Stimulated activated CD4-positive, alpha-beta T cell treated with anti-CD3 and anti-CD28 coated beads, TNF-alpha, amount 100 ng/mL, for 1 hour (primary cell): ENCODE measurements around the gene ADSS2.

Source experiments
- DNase-seq, 3 donors: peaks; one replicate each; pipeline ENCODE4 v3.0.0-alpha.2; 2020; ENCODE audit warnings: low read depth in 3 of 3, low spot score in 1 of 3

The ADSS2 gene

GRCh38 chr1:244447024-244447423 lies 4.7 kb downstream of the ADSS2 start:
- no peak for DNase-seq

- DNase-seq, result no peak
Observed at GRCh38 chr1:244445320-244446181, 6.2 kb downstream of the ADSS2 start.

- no peak for DNase-seq
Observed at GRCh38 chr1:244444854-244445253, 6.9 kb downstream of the ADSS2 start.

- DNase-seq, result no peak
Observed at GRCh38 chr1:244442850-244443249, 8.9 kb downstream of the ADSS2 start.

GRCh38 chr1:244439391-244440032 lies 12.2 kb downstream of the ADSS2 start:
- DNase-seq, result no peak

- no peak for DNase-seq
Observed at GRCh38 chr1:244437086-244437468, 14.6 kb downstream of the ADSS2 start.

- DNase-seq, result no peak
Observed at GRCh38 chr1:244436336-244437085, 15.2 kb downstream of the ADSS2 start.

- no peak for DNase-seq
Observed at GRCh38 chr1:244435562-244436205, 16.0 kb downstream of the ADSS2 start.

GRCh38 chr1:244431166-244431565 lies 20.5 kb downstream of the ADSS2 start:
- no peak for DNase-seq

- no peak for DNase-seq
Observed at GRCh38 chr1:244429818-244430217, 21.9 kb downstream of the ADSS2 start.

GRCh38 chr1:244427647-244428046 lies 24.1 kb downstream of the ADSS2 start:
- DNase-seq, result no peak

- no peak for DNase-seq
Observed at GRCh38 chr1:244424649-244425334, 26.9 kb downstream of the ADSS2 start.

GRCh38 chr1:244422174-244422573 lies 29.5 kb downstream of the ADSS2 start:
- DNase-seq, result no peak

- DNase-seq, result no peak
Observed at GRCh38 chr1:244419024-244419423, 32.7 kb downstream of the ADSS2 start.

GRCh38 chr1:244414543-244414942 lies 37.2 kb downstream of the ADSS2 start:
- no peak for DNase-seq

GRCh38 chr1:244413736-244414135 lies 38.0 kb downstream of the ADSS2 start:
- no peak for DNase-seq

GRCh38 chr1:244412176-244412575 lies 39.5 kb downstream of the ADSS2 start:
- no peak for DNase-seq

GRCh38 chr1:244409701-244410100 lies 42.0 kb downstream of the ADSS2 start:
- no peak for DNase-seq

GRCh38 chr1:244406337-244406736 lies 45.4 kb downstream of the ADSS2 start:
- no peak for DNase-seq

- DNase-seq, result no peak
Observed at GRCh38 chr1:244405856-244406255, 45.9 kb downstream of the ADSS2 start.

- DNase-seq, result no peak
Observed at GRCh38 chr1:244403431-244403830, 48.3 kb downstream of the ADSS2 start.
